Colonic mucosa (tissue), 4 donors: Measurements from ENCODE around the gene LAG3. TPM values are rescaled to one million over a fixed set of nuclear protein-coding genes. Genes with fewer than 3 reads are reported as not detected.

Experiments
- DNase-seq: peaks from one replicate; pipeline ENCODE4 v3.0.0-alpha.2; 2020
- H3K27ac ChIP-seq: fragments of 200-600 bp; one replicate; pipeline ENCODE4 v1.8.0; 2021
- H3K27me3 ChIP-seq: fragments of 200-600 bp; one replicate; pipeline ENCODE4 v1.8.0; 2021
- H3K36me3 ChIP-seq: fragments of 200-600 bp; one replicate; pipeline ENCODE4 v1.8.0; 2021
- H3K4me1 ChIP-seq: fragments of 200-600 bp; one replicate; pipeline ENCODE4 v1.8.0; 2021; ENCODE audit warnings: mild to moderate bottlenecking
- H3K4me3 ChIP-seq: fragments of 200-600 bp; one replicate; pipeline ENCODE4 v1.8.0; 2021
- H3K9ac ChIP-seq, 2 donors: one replicate each; pipeline ENCODE4 v1.7.0; 2013; ENCODE audit warnings: control low read depth in 2 of 2, low read depth in 2 of 2, low read length in 2 of 2
- H3K9me3 ChIP-seq: fragments of 200-600 bp; one replicate; pipeline ENCODE4 v1.8.0; 2021
- CTCF ChIP-seq: fragments of 200-600 bp; IDR thresholded peaks from one replicate; pipeline ENCODE4 v1.8.0; 2022; ENCODE audit warnings: antibody characterized with exemption, mild to moderate bottlenecking
- intact Hi-C: fragments of 100-400 bp; cut with DNase I; formaldehyde crosslinking; loops from one replicate; pipeline ENCODE4 v1.14.1; 2022
- total RNA-seq, 2 donors: library from RNA; stranded (reverse); fragmentation: NEBNext Ultra II Directional in 1 of 2; extraction: Animal tissue kit (Norgen Biotek cat#: 25700) in 1 of 2; gene quantifications; one replicate each; pipeline ENCODE4 v1.2.1, GENCODE V29; 2021
- donor health status: healthy.
- donor health status: DM: no; HTN: no; CAD: no.
- donor health status: DM: no; HTN: no; CAD: no.

Gene LAG3
- total RNA-seq, 2 donors from 2014 or later = 1.0 to 1.2 TPM

- H3K9ac ChIP-seq = no peak overlapping the region
- no peak for DNase-seq
- no peaks in the 10 kb centered on the region for H3K4me1 ChIP-seq
- intact Hi-C loops = no loop called here
- no peaks in the 10 kb centered on the region for H3K9me3 ChIP-seq
- no peak overlapping the region for H3K27ac ChIP-seq
- no peak overlapping the region for H3K4me3 ChIP-seq
- H3K36me3 ChIP-seq = no peaks in the 10 kb centered on the region
- H3K27me3 ChIP-seq = peaks cover 5% of the 10 kb centered on the region
- no peak for TF ChIP-seq CTCF
Measured at GRCh38 chr12:6817098-6817497, 44.8 kb downstream of the LAG3 start.

DNA sequence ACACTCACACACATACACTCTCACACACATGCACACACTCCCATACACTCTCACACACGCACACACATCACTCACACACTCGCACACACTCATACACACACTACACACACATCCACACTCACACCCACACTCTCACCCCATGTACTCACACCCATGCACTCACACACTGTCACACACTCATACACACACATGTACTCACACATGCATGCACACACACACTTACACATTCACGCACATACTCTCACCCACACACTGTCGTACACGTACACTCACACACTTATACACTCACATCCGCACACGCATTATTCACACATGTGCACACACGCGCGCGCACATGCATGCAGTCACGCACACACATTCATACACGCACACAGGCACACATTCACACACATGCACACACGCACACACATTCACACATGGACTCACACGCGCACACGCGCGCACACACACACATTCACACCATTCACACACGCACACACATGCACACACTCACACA, 45.4 kb downstream of the LAG3 start:
- Histone ChIP-seq H3K9me3 (no peaks in the 10 kb centered on the region), H3K9ac (no peak overlapping the region), H3K4me3 (no peak overlapping the region), H3K27ac (no peak overlapping the region), H3K27me3 (peaks cover 9% of the 10 kb centered on the region), H3K36me3 (no peaks in the 10 kb centered on the region), H3K4me1 (no peaks in the 10 kb centered on the region)
- intact Hi-C loops = no loop called here
- no peak for DNase-seq
- no peak for TF ChIP-seq CTCF

GRCh38 chr12:6818222-6818621, 45.9 kb downstream of the LAG3 start:
- no peak overlapping the region for H3K4me3 ChIP-seq
- DNase-seq = no peak
- TF ChIP-seq CTCF = no peak
- no peaks in the 10 kb centered on the region for H3K9me3 ChIP-seq
- H3K27me3 ChIP-seq = peaks cover 13% of the 10 kb centered on the region
- H3K4me1 ChIP-seq = no peaks in the 10 kb centered on the region
- H3K9ac ChIP-seq = no peak overlapping the region
- H3K27ac ChIP-seq = no peak overlapping the region
- intact Hi-C loops = no loop called here
- H3K36me3 ChIP-seq = no peaks in the 10 kb centered on the region

DNA sequence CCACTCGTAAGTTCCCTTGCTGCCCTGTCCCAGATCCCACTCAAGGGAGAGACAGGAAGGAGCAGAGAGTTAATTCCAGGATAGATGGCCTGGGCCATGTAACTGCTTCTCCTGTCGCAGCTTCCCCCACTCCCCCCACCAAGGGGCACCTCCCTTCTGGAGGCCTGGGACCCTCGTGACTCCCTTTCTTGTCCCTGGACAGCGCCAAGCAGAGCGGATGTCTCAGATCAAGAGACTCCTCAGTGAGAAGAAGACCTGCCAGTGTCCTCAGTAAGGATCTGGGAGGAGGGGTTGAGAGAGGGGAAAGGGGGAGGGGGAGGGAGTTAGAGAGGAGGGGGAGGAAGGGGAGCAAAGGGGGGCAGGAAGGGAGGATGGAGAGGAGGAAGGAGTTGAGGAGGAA, 46.3 kb downstream of the LAG3 start:
- H3K4me3 ChIP-seq = no peak overlapping the region
- TF ChIP-seq CTCF = no peak
- no peaks in the 10 kb centered on the region for H3K36me3 ChIP-seq
- no peaks in the 10 kb centered on the region for H3K4me1 ChIP-seq
- DNase-seq = no peak
- intact Hi-C loops = no loop called here
- no peaks in the 10 kb centered on the region for H3K9me3 ChIP-seq
- no peak overlapping the region for H3K9ac ChIP-seq
- peaks cover 16% of the 10 kb centered on the region for H3K27me3 ChIP-seq
- no peak overlapping the region for H3K27ac ChIP-seq

DNA sequence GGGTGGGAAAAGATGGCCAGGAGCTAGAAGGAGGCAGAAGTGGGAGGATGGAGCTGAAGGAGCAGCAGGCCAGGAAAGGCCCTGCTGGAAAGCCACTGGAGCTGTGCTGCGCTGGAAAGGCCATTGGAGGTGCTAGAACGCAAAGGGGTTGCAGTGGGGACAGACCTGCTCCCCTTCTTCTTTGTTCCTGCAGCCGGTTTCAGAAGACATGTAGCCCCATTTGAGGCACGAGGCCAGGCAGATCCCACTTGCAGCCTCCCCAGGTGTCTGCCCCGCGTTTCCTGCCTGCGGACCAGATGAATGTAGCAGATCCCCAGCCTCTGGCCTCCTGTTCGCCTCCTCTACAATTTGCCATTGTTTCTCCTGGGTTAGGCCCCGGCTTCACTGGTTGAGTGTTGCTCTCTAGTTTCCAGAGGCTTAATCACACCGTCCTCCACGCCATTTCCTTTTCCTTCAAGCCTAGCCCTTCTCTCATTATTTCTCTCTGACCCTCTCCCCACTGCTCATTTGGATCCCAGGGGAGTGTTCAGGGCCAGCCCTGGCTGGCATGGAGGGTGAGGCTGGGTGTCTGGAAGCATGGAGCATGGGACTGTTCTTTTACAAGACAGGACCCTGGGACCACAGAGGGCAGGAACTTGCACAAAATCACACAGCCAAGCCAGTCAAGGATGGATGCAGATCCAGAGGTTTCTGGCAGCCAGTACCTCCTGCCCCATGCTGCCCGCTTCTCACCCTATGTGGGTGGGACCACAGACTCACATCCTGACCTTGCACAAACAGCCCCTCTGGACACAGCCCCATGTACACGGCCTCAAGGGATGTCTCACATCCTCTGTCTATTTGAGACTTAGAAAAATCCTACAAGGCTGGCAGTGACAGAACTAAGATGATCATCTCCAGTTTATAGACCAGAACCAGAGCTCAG, 47.0 kb downstream of the LAG3 start:
- DNase-seq = no peak
- intact Hi-C loops = loop anchor here (5.0 kb wide), 1 partner anchor 82 kb away; no protein-coding TSS in a partner anchor
- Histone ChIP-seq H3K9ac (no peak overlapping the region), H3K36me3 (no peaks in the 10 kb centered on the region), H3K27me3 (peaks cover 16% of the 10 kb centered on the region), H3K4me1 (no peaks in the 10 kb centered on the region), H3K9me3 (no peaks in the 10 kb centered on the region), H3K4me3 (no peak overlapping the region), H3K27ac (no peak overlapping the region)
- TF ChIP-seq CTCF = no peak
